ENCODE data around the gene NDUFV2.
"Not testable (repeated sequence)": the region's sequence is repeated elsewhere in the genome, so short reads cannot be mapped to it uniquely, and the experiment has no call there.

NDUFV2 gene

GRCh38 chr18:9091066-9091476 is 11.4 kb upstream of the NDUFV2 start:
- DNase-seq = no peak

- DNase-seq = no peak
Measured at GRCh38 chr18:9092665-9093064, 9.8 kb upstream of the NDUFV2 start.

DNA sequence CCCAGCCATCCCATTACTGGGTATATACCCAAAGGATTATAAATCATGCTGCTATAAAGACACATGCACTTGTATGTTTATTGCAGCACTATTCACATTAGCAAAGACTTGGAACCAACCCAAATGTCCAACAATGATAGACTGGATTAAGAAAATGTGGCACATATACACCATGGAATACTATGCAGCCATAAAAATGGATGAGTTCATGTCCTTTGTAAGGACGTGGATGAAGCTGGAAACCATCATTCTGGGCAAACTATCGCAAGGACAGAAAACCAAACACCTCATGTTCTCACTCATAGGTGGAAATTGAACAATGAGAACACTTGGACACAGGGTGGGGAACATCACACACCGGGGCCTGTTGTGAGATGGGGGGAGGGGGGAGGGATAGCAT is 9.4 kb upstream of the NDUFV2 start:
- not testable (repeated sequence) for DNase-seq

DNA sequence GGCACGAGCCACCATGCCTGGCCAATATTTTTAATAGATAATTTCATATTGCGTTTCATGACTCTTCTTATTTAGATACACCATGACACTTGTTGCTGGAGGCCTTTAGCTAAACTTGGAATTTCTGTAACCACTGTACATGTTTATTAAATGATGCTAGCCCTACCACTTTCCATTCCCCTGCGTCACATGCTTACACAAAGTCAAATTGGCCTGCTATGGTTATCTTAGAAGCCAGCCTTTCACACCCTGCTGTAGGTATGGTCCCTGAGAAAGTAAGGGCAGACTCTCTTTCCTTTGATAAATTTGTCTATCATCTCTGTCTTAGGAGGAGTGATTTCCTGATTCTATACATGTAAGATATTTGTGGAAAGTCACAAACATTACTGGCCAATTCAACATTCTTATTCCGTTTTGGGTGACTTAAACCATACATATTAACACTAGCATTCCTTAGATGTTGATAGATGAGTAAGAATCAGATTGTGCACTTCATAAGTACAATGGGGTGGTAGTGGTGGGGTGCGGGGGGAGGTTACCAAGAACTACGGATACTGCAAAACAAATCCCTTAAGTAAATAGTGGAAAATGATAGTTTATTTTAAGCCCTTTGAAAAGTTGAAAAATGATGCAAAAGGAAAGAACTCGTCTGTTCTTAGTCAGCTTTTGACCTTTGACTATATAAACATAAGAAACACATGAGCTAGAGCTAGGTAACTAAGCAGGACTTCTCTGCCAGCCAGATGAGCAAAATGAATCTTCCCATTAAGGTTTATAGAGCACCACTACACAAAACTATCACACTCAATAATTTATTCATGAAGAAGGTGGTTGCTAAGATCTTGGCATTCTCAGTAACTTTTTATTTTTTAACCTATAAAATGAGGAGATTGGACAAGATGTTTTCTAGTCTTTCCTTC is 7.9 kb upstream of the NDUFV2 start:
- DNase-seq = no peak

DNA sequence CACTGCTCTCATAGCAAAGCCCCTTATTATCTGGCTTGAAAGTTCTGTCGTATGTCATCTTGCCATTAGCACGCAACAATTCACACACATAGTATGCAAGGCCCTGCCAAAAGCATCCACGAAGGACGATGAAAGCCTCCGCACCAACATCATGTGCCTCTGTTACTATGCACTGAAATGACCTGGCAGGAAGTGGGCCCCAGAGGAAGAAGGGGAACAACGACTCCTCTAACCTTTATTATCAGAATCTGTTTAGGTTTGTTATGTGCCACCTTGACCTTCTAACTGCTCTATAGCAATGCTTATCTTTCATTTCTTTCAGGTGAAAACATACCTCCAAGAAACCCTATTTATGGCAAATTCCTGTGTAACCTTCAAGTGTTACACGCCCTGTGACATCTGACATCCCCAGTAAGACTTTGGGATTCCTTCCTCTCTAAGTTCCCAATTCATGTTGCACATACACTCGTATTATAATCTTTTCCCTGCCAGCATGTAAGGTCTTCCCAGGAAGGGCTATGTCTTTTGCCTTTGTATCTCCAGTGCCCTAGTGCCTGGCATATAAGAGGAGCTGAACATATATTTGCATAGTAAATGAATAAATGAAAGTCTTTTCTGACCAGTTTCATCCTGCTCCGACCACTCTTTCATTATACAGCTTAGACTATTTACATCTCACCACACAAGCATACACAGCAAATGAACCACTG is 7.0 kb upstream of the NDUFV2 start:
- DNase-seq = no peak

DNA sequence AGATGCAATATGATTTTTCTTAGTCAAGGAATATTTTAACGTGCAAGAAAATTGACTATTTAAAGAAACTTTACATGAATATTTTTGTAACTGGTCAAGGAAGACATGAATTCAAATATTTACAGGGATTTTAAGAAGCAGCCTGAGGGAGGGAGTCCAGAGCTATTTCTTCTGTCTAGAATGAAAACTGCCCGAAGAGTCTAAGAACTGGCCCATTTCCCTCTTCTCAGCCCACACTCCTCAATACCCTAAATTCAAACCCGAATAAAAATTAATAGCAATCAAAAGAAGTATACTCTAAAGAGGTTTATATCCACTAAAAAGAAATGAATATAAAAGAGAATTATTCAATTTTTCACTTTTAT is 6.5 kb upstream of the NDUFV2 start:
- DNase-seq = no peak

DNA sequence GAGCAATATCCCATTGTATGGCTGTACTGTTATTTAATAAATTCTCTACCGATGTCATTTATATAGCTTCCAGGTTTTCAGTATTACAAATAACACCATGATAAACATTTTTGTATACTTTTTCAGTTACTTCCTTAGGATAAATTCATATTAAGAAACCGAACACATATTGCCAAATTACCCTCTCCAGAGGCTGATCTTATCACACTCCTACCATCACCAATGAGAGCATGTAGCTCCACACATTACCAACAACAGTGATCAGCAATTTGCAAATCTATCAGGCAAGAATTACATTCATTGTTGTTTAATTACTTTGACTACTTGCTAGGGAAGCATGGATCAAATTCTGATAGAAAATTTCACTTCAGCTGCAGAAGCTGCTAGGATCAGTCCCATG is 5.8 kb upstream of the NDUFV2 start:
- DNase-seq = no peak

GRCh38 chr18:9097349-9097748 is 5.2 kb upstream of the NDUFV2 start:
- DNase-seq = no peak

- DNase-seq = no peak
Measured at GRCh38 chr18:9100796-9101195, 1.7 kb upstream of the NDUFV2 start.

- DNase-seq = peak; percentile 18
Measured at GRCh38 chr18:9101730-9102507, 580 bp upstream of the NDUFV2 start.

DNA sequence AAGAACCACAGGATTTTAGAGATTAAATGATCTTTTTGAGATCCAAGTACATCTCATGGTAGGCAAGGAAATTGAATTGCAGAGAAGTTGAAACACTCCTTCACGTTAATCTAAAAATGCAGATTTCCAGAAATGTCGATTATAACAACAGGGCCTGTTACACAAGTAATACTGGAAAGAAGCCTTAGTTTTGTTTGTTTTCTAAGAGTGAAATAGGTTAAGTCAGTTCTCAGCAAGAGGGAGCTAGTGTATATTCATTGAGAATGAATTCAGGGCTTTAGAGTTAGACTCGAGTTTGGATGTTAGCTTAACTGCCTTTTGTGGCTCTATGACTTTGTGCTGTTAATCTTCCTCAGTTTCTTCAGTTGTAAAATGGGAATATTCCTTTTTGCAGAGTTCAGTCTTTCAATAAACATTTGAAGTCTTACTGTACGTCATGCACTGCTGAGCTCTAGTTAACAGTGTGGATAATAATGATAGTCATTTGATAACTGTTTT is 926 bp downstream of the NDUFV2 start:
- DNase-seq = peak; percentile 11

GRCh38 chr18:9104244-9104901 is 1.9 kb downstream of the NDUFV2 start:
- no peak for DNase-seq

GRCh38 chr18:9105420-9105819 is 2.9 kb downstream of the NDUFV2 start:
- no peak for DNase-seq

GRCh38 chr18:9106094-9106493 is 3.6 kb downstream of the NDUFV2 start:
- DNase-seq = no peak

DNA sequence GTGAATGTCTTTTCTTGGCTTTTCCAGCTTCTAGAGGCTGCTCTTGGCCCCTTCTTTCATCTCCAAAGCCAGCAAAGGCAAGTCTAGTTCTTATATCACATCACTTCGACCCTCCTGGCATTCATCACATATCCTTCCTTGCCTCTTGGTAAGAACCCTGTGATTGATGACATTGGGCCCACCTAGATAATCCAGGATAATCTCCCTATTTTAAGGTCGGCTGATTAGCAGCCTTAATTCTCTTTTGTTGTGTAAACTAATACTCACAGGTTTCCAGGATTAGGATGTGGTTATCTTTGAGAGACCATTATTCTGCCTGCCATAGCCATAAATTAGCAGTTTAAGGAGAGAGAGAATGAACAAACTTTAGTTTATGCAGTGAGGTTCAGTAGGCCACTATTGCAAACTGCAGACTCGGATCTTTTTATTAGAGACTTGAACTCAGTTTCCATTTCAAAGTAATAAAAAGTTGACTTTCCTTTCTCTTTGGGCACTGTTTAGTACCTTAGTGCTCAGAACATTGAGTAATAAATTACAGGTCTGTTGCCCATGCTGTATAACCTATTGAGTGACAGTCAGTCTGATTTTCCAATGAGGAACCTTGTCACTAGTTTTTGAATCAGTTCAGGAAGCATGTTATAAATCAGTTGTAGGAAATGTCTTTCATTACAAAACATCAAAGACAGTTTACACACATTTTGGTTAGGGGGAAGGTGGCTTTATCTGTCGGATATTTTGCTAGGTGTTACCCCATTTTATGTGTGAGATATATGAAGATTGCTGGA is 4.5 kb downstream of the NDUFV2 start:
- DNase-seq = no peak

DNA sequence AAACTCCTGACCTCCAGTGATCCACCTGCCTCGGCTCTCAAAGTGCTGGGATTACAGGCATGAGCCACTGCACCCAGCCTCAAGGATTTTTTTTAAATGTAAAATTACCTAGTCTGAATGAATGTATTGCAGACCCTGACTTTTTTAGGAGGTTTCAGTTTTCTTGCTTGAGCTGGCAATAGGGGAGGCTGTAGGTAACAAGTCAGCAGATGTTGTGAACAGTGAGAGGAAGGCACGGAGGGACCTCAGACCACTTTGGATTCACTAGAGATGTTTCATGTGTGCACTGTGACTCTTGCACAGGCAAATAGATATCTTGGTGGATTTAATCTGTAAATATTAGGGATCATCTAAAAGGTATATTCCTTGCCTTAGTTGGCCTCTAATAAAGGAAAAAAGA is 6.4 kb downstream of the NDUFV2 start:
- no peak for DNase-seq

DNA sequence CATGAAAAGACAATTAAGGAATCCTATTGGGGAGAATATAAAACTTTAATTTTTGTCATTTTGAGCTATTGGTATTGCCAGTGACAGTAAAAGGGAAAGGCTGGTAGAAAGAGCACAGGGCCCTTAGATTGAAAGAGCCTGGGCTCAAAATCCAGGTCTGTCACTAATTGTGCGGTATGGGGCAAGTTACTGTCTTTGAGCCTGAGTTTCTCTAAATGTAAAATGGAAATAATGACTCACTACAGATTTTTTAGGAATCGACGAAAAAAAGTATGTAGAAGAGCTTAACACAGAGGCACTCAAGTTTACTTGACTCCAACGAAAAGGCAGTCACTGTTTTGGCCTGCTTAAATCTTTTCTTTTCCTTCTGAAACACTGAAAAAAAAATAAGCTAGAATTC is 7.0 kb downstream of the NDUFV2 start:
- DNase-seq = no peak

DNA sequence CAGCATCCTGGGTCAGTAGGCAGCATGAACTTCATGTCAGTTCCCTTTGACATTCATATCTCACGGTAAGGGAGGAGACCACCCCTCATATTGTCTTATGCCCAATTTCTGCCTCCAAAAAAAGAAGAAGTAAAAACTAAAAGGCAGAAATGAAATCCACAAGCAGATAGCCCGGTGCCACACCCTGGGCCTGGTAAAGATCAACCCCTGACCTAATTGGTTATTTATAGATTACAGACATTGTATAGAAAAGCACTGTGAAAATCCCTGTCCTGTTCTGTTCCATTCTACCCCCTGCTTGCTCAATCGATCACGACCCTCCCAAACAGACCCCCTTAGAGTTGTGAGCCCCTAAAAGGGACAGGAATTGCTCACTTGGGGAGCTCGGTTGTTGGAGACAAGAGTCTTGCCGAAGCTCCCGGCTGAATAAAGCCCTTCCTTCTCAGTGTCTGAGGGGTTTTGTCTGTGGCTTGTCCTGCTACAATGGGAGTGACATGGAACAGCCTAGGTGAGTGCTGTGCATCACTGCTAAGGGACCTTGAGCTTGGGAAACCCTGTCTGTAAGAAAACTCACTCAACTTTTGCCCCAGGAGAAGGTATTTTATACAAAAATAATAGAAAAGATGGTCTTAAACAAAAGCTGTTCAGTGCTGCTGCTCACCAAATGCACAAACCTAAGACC is 11.1 kb downstream of the NDUFV2 start:
- no peak for DNase-seq

DNA sequence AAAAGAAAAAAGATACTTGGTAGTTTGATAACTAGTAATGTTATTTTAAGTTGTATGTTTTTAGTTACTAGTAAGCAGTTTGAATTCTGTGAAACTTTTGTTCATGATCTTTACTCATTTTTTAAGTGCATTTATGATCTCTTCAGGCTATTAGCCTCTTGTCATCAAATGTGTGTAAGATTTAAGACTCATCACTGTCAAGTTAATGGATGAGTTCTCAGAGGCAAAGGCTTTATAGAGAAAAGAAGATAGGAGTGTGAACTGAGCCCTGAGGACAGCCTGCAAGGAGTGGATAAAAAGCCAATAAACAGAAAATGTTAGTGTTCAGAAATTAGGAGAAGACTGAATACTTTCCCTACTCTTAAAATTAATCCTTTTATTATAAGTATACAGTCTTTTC is 13.5 kb downstream of the NDUFV2 start:
- no peak for DNase-seq

- no peak for DNase-seq
Measured at GRCh38 chr18:9117980-9118841, 15.7 kb downstream of the NDUFV2 start.
